GM12874 (cell line): ENCODE measurements around the gene KNL1.

Experiments used
- CTCF ChIP-seq: IDR thresholded peaks from 2 replicates; pipeline ENCODE4 v1.5.1; 2011; ENCODE audit warnings: low read depth, mild to moderate bottlenecking, control low read depth, low read length, moderate library complexity; ENCODE audit not compliant: insufficient read depth

Gene KNL1

GRCh38 chr15:40558952-40559742, 34.9 kb upstream of the KNL1 start:
- no peak for TF ChIP-seq CTCF

- no peak for TF ChIP-seq CTCF
Observed at GRCh38 chr15:40562691-40563090, 31.4 kb upstream of the KNL1 start.

GRCh38 chr15:40563426-40563825, 30.6 kb upstream of the KNL1 start:
- no peak for TF ChIP-seq CTCF

GRCh38 chr15:40564591-40565332, 29.3 kb upstream of the KNL1 start, which contains the start of gene CCDC32:
CCDC32 (minus strand) TSS chr15:40565042; CDS start chr15:40563015, 2,027 bp downstream.
- TF ChIP-seq CTCF: no peak

- no peak for TF ChIP-seq CTCF
Observed at GRCh38 chr15:40565333-40566238, 28.5 kb upstream of the KNL1 start.

- TF ChIP-seq CTCF: peak; percentile 34; the same call in 1 of the 2 replicates
Observed at GRCh38 chr15:40567111-40567510, 26.9 kb upstream of the KNL1 start.
